ENCODE results near the gene FBXO3. TPM values are rescaled to one million over a fixed set of nuclear protein-coding genes. Genes with fewer than 3 reads are reported as not detected.

Gene FBXO3
- total and polyA plus RNA-seq, 2 of the 8 experiments (the other 6 are each of a cell fraction or from before 2014, with no cell fraction given), result 15.9 to 25.7 TPM

- no peak for TF ChIP-seq NANOG (IDR thresholded peaks at IDR 0.05; ENCODE audit: insufficient read depth, low read depth, low read length, poor library complexity, severe bottlenecking)
- TF ChIP-seq EP300 (IDR thresholded peaks at IDR 0.05; ENCODE audit: borderline replicate concordance in 1 of 2, low read depth in 2 of 2, low read length in 2 of 2), result no peak
- TF ChIP-seq CHD1 (IDR thresholded peaks at IDR 0.05; ENCODE audit: low read depth, low read length), result no peak
- TF ChIP-seq CBX5 (IDR thresholded peaks at IDR 0.05; ENCODE audit: low read depth, low read length), result no peak
- TF ChIP-seq SP1 (IDR thresholded peaks at IDR 0.05; ENCODE audit: low read depth, low read length), result peak; percentile 38; the same call in 1 of the 2 replicates
- peak; percentile 64; the same call in 1 of the 2 replicates for TF ChIP-seq KDM5A (IDR thresholded peaks at IDR 0.05; ENCODE audit: low read length)
- TF ChIP-seq, protein P1, sequence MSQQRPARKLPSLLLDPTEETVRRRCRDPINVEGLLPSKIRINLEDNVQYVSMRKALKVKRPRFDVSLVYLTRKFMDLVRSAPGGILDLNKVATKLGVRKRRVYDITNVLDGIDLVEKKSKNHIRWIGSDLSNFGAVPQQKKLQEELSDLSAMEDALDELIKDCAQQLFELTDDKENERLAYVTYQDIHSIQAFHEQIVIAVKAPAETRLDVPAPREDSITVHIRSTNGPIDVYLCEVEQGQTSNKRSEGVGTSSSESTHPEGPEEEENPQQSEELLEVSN (IDR thresholded peaks at IDR 0.05), result no peak
- no peak for TF ChIP-seq CTBP2 (IDR thresholded peaks at IDR 0.05; ENCODE audit: borderline replicate concordance, insufficient read depth, insufficient read length, low read length)
- no peak for TF ChIP-seq TEAD4 (IDR thresholded peaks at IDR 0.05; ENCODE audit: low read depth, low read length)
- TF ChIP-seq TAF1 (IDR thresholded peaks at IDR 0.05; ENCODE audit: low read depth, low read length), result peak; percentile 81
- no peak for TF ChIP-seq JUND (IDR thresholded peaks at IDR 0.05; ENCODE audit: low read length)
- TF ChIP-seq MAFK (IDR thresholded peaks at IDR 0.05; ENCODE audit: low read depth, low read length), result no peak
- peak; percentile 91 for TF ChIP-seq POLR2AphosphoS5 (IDR thresholded peaks at IDR 0.05; ENCODE audit: low read depth, low read length)
- peak; percentile 59 to 73 for TF ChIP-seq POLR2A (IDR thresholded peaks at IDR 0.05; ENCODE audit: control extremely low read depth in 1 of 2, low read depth in 2 of 2, low read length in 2 of 2)
- no peak for TF ChIP-seq CREB1 (IDR thresholded peaks at IDR 0.05)
- TF ChIP-seq SP4 (IDR thresholded peaks at IDR 0.05; ENCODE audit: low read length), result no peak
- TF ChIP-seq TCF12 (IDR thresholded peaks at IDR 0.05; ENCODE audit: low read depth, low read length), result no peak
- TF ChIP-seq PHF8 (conservative IDR thresholded peaks at IDR 0.05; ENCODE audit: low read depth, low read length), result peak; percentile 64
- TF ChIP-seq KDM1A (IDR thresholded peaks at IDR 0.05; ENCODE audit: borderline replicate concordance, low read length), result no peak
- TF ChIP-seq FOSL1 (IDR thresholded peaks at IDR 0.05; ENCODE audit: insufficient read depth, low read depth, low read length), result no peak
- TF ChIP-seq JUN (IDR thresholded peaks at IDR 0.05; ENCODE audit: low read depth, low read length), result no peak
- no peak for TF ChIP-seq RAD21 (IDR thresholded peaks at IDR 0.05 in 1 of 2, conservative IDR thresholded peaks at IDR 0.05 in 1 of 2; ENCODE audit: low read depth in 2 of 2, low read length in 2 of 2)
- TF ChIP-seq RFX5 (IDR thresholded peaks at IDR 0.05; ENCODE audit: borderline replicate concordance, low read depth, low read length), result no peak
- no peak for TF ChIP-seq ZNF274 (IDR thresholded peaks at IDR 0.05; ENCODE audit: borderline replicate concordance, extremely low read depth, low read length)
- no peak for TF ChIP-seq SP2 (IDR thresholded peaks at IDR 0.05; ENCODE audit: low read length)
Observed at GRCh38 chr11:33773987-33774735, at the start of gene FBXO3 (continued).

All from H1 (cell line).